ENCODE data around the gene RPAP3. TPM values are rescaled to one million over a fixed set of nuclear protein-coding genes. Genes with fewer than 3 reads are reported as not detected.

Gene RPAP3
- 36.8 to 40.4 TPM (median 39.6 TPM) in 3 replicates for total RNA-seq

- H3K27me3 Mint-ChIP-seq (ENCODE audit: low read depth): no peaks in the 10 kb centered on the region
- peaks cover 4% of the 10 kb centered on the region for H3K36me3 Mint-ChIP-seq
- H3K4me3 Mint-ChIP-seq: peak within 1 kb of the TSS; percentile 93
- H3K4me1 Mint-ChIP-seq: peaks cover 35% of the 10 kb centered on the region
- peak within 1 kb of the TSS; percentile 97 for H3K27ac Mint-ChIP-seq
- TF ChIP-seq CTCF (IDR thresholded peaks at IDR 0.05; ENCODE audit: unreplicated experiment): peak; percentile 76
- H3K9me3 Mint-ChIP-seq: no peaks in the 10 kb centered on the region
- DNase-seq (ENCODE audit: low spot score in 2 of 2, unreplicated experiment in 2 of 2): peak; percentile 91 to 94
Observed at GRCh38 chr12:47705566-47706425, at the start of gene RPAP3. Gene RPAP3, minus strand, starts transcription at chr12:47706030. Its CDS starts 3,190 bp downstream, at chr12:47702840.

- no peak for DNase-seq (ENCODE audit: low spot score in 2 of 2, unreplicated experiment in 2 of 2)
- Mint-ChIP-seq H3K4me3 (no peak overlapping the region), H3K27me3 (ENCODE audit: low read depth) (no peaks in the 10 kb centered on the region), H3K9me3 (no peaks in the 10 kb centered on the region), H3K27ac (peak overlapping the region; percentile 33), H3K36me3 (peaks cover 2% of the 10 kb centered on the region), H3K4me1 (peaks cover 54% of the 10 kb centered on the region)
- TF ChIP-seq CTCF (IDR thresholded peaks at IDR 0.05; ENCODE audit: unreplicated experiment): no peak
Observed at GRCh38 chr12:47754881-47755280, 49.1 kb upstream of the RPAP3 start.

- Mint-ChIP-seq H3K4me1 (peaks cover 54% of the 10 kb centered on the region), H3K27me3 (ENCODE audit: low read depth) (no peaks in the 10 kb centered on the region), H3K36me3 (peaks cover 4% of the 10 kb centered on the region), H3K4me3 (no peak overlapping the region), H3K9me3 (no peaks in the 10 kb centered on the region), H3K27ac (peak overlapping the region; percentile 59)
- no peak for DNase-seq (ENCODE audit: low spot score in 2 of 2, unreplicated experiment in 2 of 2)
- TF ChIP-seq CTCF (IDR thresholded peaks at IDR 0.05; ENCODE audit: unreplicated experiment): no peak
Observed at GRCh38 chr12:47754126-47754525, 48.3 kb upstream of the RPAP3 start.

GRCh38 chr12:47753021-47754001 is 47.5 kb upstream of the RPAP3 start:
- no peaks in the 10 kb centered on the region for H3K27me3 Mint-ChIP-seq (ENCODE audit: low read depth)
- no peaks in the 10 kb centered on the region for H3K9me3 Mint-ChIP-seq
- H3K4me1 Mint-ChIP-seq: peaks cover 52% of the 10 kb centered on the region
- no peak for TF ChIP-seq CTCF (IDR thresholded peaks at IDR 0.05; ENCODE audit: unreplicated experiment)
- H3K36me3 Mint-ChIP-seq: peaks cover 4% of the 10 kb centered on the region
- DNase-seq (ENCODE audit: low spot score in 2 of 2, unreplicated experiment in 2 of 2): no peak
- peak overlapping the region; percentile 91 for H3K27ac Mint-ChIP-seq
- H3K4me3 Mint-ChIP-seq: no peak overlapping the region

- H3K4me1 Mint-ChIP-seq: peaks cover 45% of the 10 kb centered on the region
- peak overlapping the region; percentile 91 for H3K27ac Mint-ChIP-seq
Observed at GRCh38 chr12:47752552-47752951, 46.7 kb upstream of the RPAP3 start.

More at GRCh38 chr12:47752552-47752951, 46.7 kb upstream of the RPAP3 start:
- no peak for DNase-seq (ENCODE audit: low spot score in 2 of 2, unreplicated experiment in 2 of 2)
- Mint-ChIP-seq H3K36me3 (peaks cover 4% of the 10 kb centered on the region), H3K9me3 (no peaks in the 10 kb centered on the region), H3K4me3 (no peak overlapping the region), H3K27me3 (ENCODE audit: low read depth) (no peaks in the 10 kb centered on the region)
- TF ChIP-seq CTCF (IDR thresholded peaks at IDR 0.05; ENCODE audit: unreplicated experiment): no peak

All from mesothelial cell of epicardium (in vitro differentiated cells).